GM18868 (cell line): ENCODE data around the gene HSPA9.

ENCODE experiments used
- ATAC-seq: cut with Tn5 transposase; IDR thresholded peaks from one replicate; pipeline ENCODE4 v1.9.1; 2021; ENCODE audit warnings: mild to moderate bottlenecking, moderate library complexity; ENCODE audit not compliant: unreplicated experiment

Gene HSPA9

GRCh38 chr5:138596105-138596881 is 21.1 kb upstream of the HSPA9 start:
- ATAC-seq: no peak

GRCh38 chr5:138595180-138595795 is 20.1 kb upstream of the HSPA9 start:
- ATAC-seq: no peak

- no peak for ATAC-seq
Measured at GRCh38 chr5:138594305-138595058, 19.3 kb upstream of the HSPA9 start.

GRCh38 chr5:138588013-138588788 is 13.0 kb upstream of the HSPA9 start:
- no peak for ATAC-seq

GRCh38 chr5:138585157-138585556 is 10.0 kb upstream of the HSPA9 start:
- ATAC-seq: no peak

- ATAC-seq: no peak
Measured at GRCh38 chr5:138583984-138584637, 8.9 kb upstream of the HSPA9 start.

- no peak for ATAC-seq
Measured at GRCh38 chr5:138582959-138583358, 7.8 kb upstream of the HSPA9 start.

- no peak for ATAC-seq
Measured at GRCh38 chr5:138580777-138581176, 5.6 kb upstream of the HSPA9 start.

GRCh38 chr5:138580001-138580400 is 4.8 kb upstream of the HSPA9 start:
- no peak for ATAC-seq

GRCh38 chr5:138579517-138579863 is 4.3 kb upstream of the HSPA9 start:
- no peak for ATAC-seq

- no peak for ATAC-seq
Measured at GRCh38 chr5:138577452-138577851, 2.3 kb upstream of the HSPA9 start.

GRCh38 chr5:138574744-138575193 is 432 bp downstream of the HSPA9 start:
- ATAC-seq: no peak

- ATAC-seq: no peak
Measured at GRCh38 chr5:138573949-138574670, 1.1 kb downstream of the HSPA9 start.

GRCh38 chr5:138573223-138573622 is 2.0 kb downstream of the HSPA9 start:
- ATAC-seq: no peak

GRCh38 chr5:138570871-138571270 is 4.3 kb downstream of the HSPA9 start:
- ATAC-seq: no peak

GRCh38 chr5:138569782-138570181 is 5.4 kb downstream of the HSPA9 start:
- no peak for ATAC-seq

- no peak for ATAC-seq
Measured at GRCh38 chr5:138568061-138568824, 7.0 kb downstream of the HSPA9 start.

GRCh38 chr5:138566792-138567191 is 8.4 kb downstream of the HSPA9 start:
- no peak for ATAC-seq
